ENCODE data around the gene MON2. TPM values are rescaled to one million over a fixed set of nuclear protein-coding genes. Genes with fewer than 3 reads are reported as not detected.

The MON2 gene
- total and polyA plus RNA-seq, 2 donors (not counting 1 experiment from before 2014, with no cell fraction given), result 12.3 to 43.8 TPM

GRCh38 chr12:62601765-62602164 lies 135.1 kb downstream of the MON2 start:
- Histone ChIP-seq H3K4me1 (ENCODE audit: control insufficient read depth, extremely low read depth, insufficient read depth, low read length) (peaks cover 2% of the 10 kb centered on the region), H3K4me2 (ENCODE audit: extremely low read depth, insufficient read depth, low read length) (peak overlapping the region; percentile 85), H3K36me3 (ENCODE audit: control insufficient read depth, insufficient read depth, low read length) (no peaks in the 10 kb centered on the region), H2AFZ (ENCODE audit: low read length) (no peak overlapping the region), H3K79me2 (ENCODE audit: control insufficient read depth, insufficient read depth, low read length) (peaks cover 40% of the 10 kb centered on the region), H3K27me3 (ENCODE audit: control insufficient read depth, insufficient read depth, low read length) (no peaks in the 10 kb centered on the region), H4K20me1 (ENCODE audit: control insufficient read depth, extremely low read depth, insufficient read depth, low read length) (no peaks in the 10 kb centered on the region), H3K4me3 (replicated peaks in 1 of 4; ENCODE audit: control extremely low read depth in 1 of 4, insufficient read depth in 1 of 4, low read depth in 3 of 4, low read length in 4 of 4) (peak overlapping the region; percentile 85 to 99 (median 93)), H3K27ac (ENCODE audit: insufficient read depth, low read length) (peak overlapping the region; percentile 100), H3K9me3 (ENCODE audit: control insufficient read depth, insufficient read depth, low read depth, low read length) (no peaks in the 10 kb centered on the region), H3K9ac (ENCODE audit: insufficient read depth, low read length) (peak overlapping the region; percentile 100)
- TF ChIP-seq EZH2 (IDR thresholded peaks at IDR 0.05; ENCODE audit: low read length, missing control alignments) (no peak), CTCF (conservative IDR thresholded peaks at IDR 0.05 in 1 of 2, IDR thresholded peaks at IDR 0.05 in 1 of 2; ENCODE audit: low read depth in 1 of 2, low read length in 2 of 2) (no peak)
- DNase-seq (ENCODE audit: low read depth in 2 of 2), result peak in 1 of 2 donors; percentile 5

GRCh38 chr12:62602255-62603060 lies 135.8 kb downstream of the MON2 start:
- H4K20me1 ChIP-seq (ENCODE audit: control insufficient read depth, extremely low read depth, insufficient read depth, low read length), result no peaks in the 10 kb centered on the region
- no peaks in the 10 kb centered on the region for H3K27me3 ChIP-seq (ENCODE audit: control insufficient read depth, insufficient read depth, low read length)
- no peaks in the 10 kb centered on the region for H3K36me3 ChIP-seq (ENCODE audit: control insufficient read depth, insufficient read depth, low read length)
- peaks cover 2% of the 10 kb centered on the region for H3K4me1 ChIP-seq (ENCODE audit: control insufficient read depth, extremely low read depth, insufficient read depth, low read length)
- TF ChIP-seq CTCF (conservative IDR thresholded peaks at IDR 0.05 in 1 of 2, IDR thresholded peaks at IDR 0.05 in 1 of 2; ENCODE audit: low read depth in 1 of 2, low read length in 2 of 2) (no peak), EZH2 (IDR thresholded peaks at IDR 0.05; ENCODE audit: low read length, missing control alignments) (no peak)
- peaks cover 47% of the 10 kb centered on the region for H3K79me2 ChIP-seq (ENCODE audit: control insufficient read depth, insufficient read depth, low read length)
- H3K9me3 ChIP-seq (ENCODE audit: control insufficient read depth, insufficient read depth, low read depth, low read length), result no peaks in the 10 kb centered on the region
- H3K9ac ChIP-seq (ENCODE audit: insufficient read depth, low read length), result peak overlapping the region; percentile 100
- peak; percentile 92 to 94 for DNase-seq (ENCODE audit: low read depth in 2 of 2)
- H2AFZ ChIP-seq (ENCODE audit: low read length), result peak overlapping the region; percentile 84
- H3K4me2 ChIP-seq (ENCODE audit: extremely low read depth, insufficient read depth, low read length), result peak overlapping the region; percentile 85
- peak overlapping the region; percentile 100 for H3K27ac ChIP-seq (ENCODE audit: insufficient read depth, low read length)
- peak overlapping the region; percentile 85 to 99 (median 93) for H3K4me3 ChIP-seq (replicated peaks in 1 of 4; ENCODE audit: control extremely low read depth in 1 of 4, insufficient read depth in 1 of 4, low read depth in 3 of 4, low read length in 4 of 4)

- peak; percentile 81 to 90 for DNase-seq (ENCODE audit: low read depth in 2 of 2)
- TF ChIP-seq CTCF (conservative IDR thresholded peaks at IDR 0.05 in 1 of 2, IDR thresholded peaks at IDR 0.05 in 1 of 2; ENCODE audit: low read depth in 1 of 2, low read length in 2 of 2), result peak; percentile 39 to 50
- no peak for TF ChIP-seq EZH2 (IDR thresholded peaks at IDR 0.05; ENCODE audit: low read length, missing control alignments)
- peaks cover 55% of the 10 kb centered on the region for H3K79me2 ChIP-seq (ENCODE audit: control insufficient read depth, insufficient read depth, low read length)
- H3K27ac ChIP-seq (ENCODE audit: insufficient read depth, low read length), result peak overlapping the region; percentile 100
- peak overlapping the region; percentile 85 for H3K4me2 ChIP-seq (ENCODE audit: extremely low read depth, insufficient read depth, low read length)
- peaks cover 2% of the 10 kb centered on the region for H3K4me1 ChIP-seq (ENCODE audit: control insufficient read depth, extremely low read depth, insufficient read depth, low read length)
- H3K9me3 ChIP-seq (ENCODE audit: control insufficient read depth, insufficient read depth, low read depth, low read length), result no peaks in the 10 kb centered on the region
- H3K27me3 ChIP-seq (ENCODE audit: control insufficient read depth, insufficient read depth, low read length), result no peaks in the 10 kb centered on the region
- peak overlapping the region; percentile 85 to 99 (median 93) for H3K4me3 ChIP-seq (replicated peaks in 1 of 4; ENCODE audit: control extremely low read depth in 1 of 4, insufficient read depth in 1 of 4, low read depth in 3 of 4, low read length in 4 of 4)
- peak overlapping the region; percentile 100 for H3K9ac ChIP-seq (ENCODE audit: insufficient read depth, low read length)
- H2AFZ ChIP-seq (ENCODE audit: low read length), result no peak overlapping the region
- H3K36me3 ChIP-seq (ENCODE audit: control insufficient read depth, insufficient read depth, low read length), result no peaks in the 10 kb centered on the region
- no peaks in the 10 kb centered on the region for H4K20me1 ChIP-seq (ENCODE audit: control insufficient read depth, extremely low read depth, insufficient read depth, low read length)
Measured at GRCh38 chr12:62603061-62603810, 136.6 kb downstream of the MON2 start.
